Tibial nerve (tissue), 4 donors: Measurements from ENCODE around the gene FAM163B.

Experiments used
- CTCF ChIP-seq, 5 experiments: fragments of 200-600 bp in 3 of 5; fragments of 450-650 bp in 2 of 5; sonication (generic) in 3 of 5; IDR thresholded peaks; one replicate each; pipeline ENCODE4 v1.5.1; 2016 to 2019; ENCODE audit warnings: antibody characterized with exemption in 5 of 5, mild to moderate bottlenecking in 3 of 5, moderate library complexity in 2 of 5
- EP300 ChIP-seq, 2 donors: sonication (generic); formaldehyde crosslinking; IDR thresholded peaks; one replicate each; pipeline ENCODE4 v1.6.1; 2017; ENCODE audit warnings: antibody characterized with exemption in 2 of 2, mild to moderate bottlenecking in 1 of 2
- POLR2A ChIP-seq, 2 donors: fragments of 450-650 bp; IDR thresholded peaks; one replicate each; pipeline ENCODE4 v1.6.1; 2017; ENCODE audit warnings: antibody characterized with exemption in 2 of 2, mild to moderate bottlenecking in 2 of 2, moderate library complexity in 2 of 2

- no peak for TF ChIP-seq CTCF (IDR thresholded peaks at IDR 0.05)
- TF ChIP-seq EP300 (IDR thresholded peaks at IDR 0.05) = no peak
- no peak for TF ChIP-seq POLR2A (IDR thresholded peaks at IDR 0.05)
Observed at GRCh38 chr9:133591116-133591910, 17.9 kb downstream of the FAM163B start.
